Measurements from ENCODE around the gene KCNIP2. TPM values are rescaled to one million over a fixed set of nuclear protein-coding genes. Genes with fewer than 3 reads are reported as not detected.

Gene KCNIP2
- total RNA-seq, 1 donor, result 1.4 TPM

DNA sequence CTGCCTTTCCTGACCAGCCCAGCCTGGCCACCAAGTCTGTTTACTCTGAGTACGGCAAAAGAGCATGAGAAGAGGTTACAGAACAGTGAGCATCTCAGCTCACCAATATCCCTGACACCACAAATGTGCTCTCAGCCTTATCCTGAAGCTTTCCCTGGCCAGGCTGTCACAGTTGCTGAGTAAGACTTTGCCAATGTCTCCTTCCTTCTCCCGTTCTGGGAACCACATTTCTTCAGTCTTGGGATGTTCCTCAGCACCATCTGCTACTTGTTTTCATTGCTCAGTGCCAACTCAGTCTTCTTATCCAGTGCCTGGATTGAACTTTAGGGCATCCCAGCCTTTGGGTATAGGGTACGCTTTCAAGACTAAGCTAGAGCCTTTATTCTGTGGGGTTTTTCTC lies 7.1 kb upstream of the KCNIP2 start:
- Histone ChIP-seq H3K27ac (ENCODE audit: low read depth, low read length) (no peak overlapping the region), H3K4me2 (ENCODE audit: insufficient read depth, low read length) (no peak overlapping the region), H3K36me3 (ENCODE audit: insufficient read depth, low read length) (no peaks in the 10 kb centered on the region), H4K20me1 (ENCODE audit: insufficient read depth, low read length) (peaks cover 20% of the 10 kb centered on the region), H2AFZ (ENCODE audit: low read length) (no peak overlapping the region), H3K79me2 (ENCODE audit: insufficient read depth, low read length) (no peaks in the 10 kb centered on the region), H3K4me1 (ENCODE audit: insufficient read depth, low read length) (no peaks in the 10 kb centered on the region), H3K27me3 (ENCODE audit: insufficient read depth, low read length) (no peaks in the 10 kb centered on the region), H3K9me3 (ENCODE audit: low read depth, low read length) (no peaks in the 10 kb centered on the region), H3K4me3 (ENCODE audit: insufficient read depth, low read length) (no peak overlapping the region)
- TF ChIP-seq, protein P1, sequence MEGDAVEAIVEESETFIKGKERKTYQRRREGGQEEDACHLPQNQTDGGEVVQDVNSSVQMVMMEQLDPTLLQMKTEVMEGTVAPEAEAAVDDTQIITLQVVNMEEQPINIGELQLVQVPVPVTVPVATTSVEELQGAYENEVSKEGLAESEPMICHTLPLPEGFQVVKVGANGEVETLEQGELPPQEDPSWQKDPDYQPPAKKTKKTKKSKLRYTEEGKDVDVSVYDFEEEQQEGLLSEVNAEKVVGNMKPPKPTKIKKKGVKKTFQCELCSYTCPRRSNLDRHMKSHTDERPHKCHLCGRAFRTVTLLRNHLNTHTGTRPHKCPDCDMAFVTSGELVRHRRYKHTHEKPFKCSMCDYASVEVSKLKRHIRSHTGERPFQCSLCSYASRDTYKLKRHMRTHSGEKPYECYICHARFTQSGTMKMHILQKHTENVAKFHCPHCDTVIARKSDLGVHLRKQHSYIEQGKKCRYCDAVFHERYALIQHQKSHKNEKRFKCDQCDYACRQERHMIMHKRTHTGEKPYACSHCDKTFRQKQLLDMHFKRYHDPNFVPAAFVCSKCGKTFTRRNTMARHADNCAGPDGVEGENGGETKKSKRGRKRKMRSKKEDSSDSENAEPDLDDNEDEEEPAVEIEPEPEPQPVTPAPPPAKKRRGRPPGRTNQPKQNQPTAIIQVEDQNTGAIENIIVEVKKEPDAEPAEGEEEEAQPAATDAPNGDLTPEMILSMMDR (IDR thresholded peaks at IDR 0.05; ENCODE audit: extremely low read depth, low read depth, low read length), result no peak
- DNase-seq (ENCODE audit: insufficient read length, low spot score, missing footprints), result peak; percentile 0

- Histone ChIP-seq H3K4me3 (ENCODE audit: insufficient read depth, low read length) (no peak overlapping the region), H2AFZ (ENCODE audit: low read length) (no peak overlapping the region), H3K9me3 (ENCODE audit: low read depth, low read length) (no peaks in the 10 kb centered on the region), H3K27me3 (ENCODE audit: insufficient read depth, low read length) (no peaks in the 10 kb centered on the region), H3K79me2 (ENCODE audit: insufficient read depth, low read length) (no peaks in the 10 kb centered on the region), H4K20me1 (ENCODE audit: insufficient read depth, low read length) (peaks cover 20% of the 10 kb centered on the region), H3K4me1 (ENCODE audit: insufficient read depth, low read length) (no peaks in the 10 kb centered on the region), H3K36me3 (ENCODE audit: insufficient read depth, low read length) (no peaks in the 10 kb centered on the region), H3K4me2 (ENCODE audit: insufficient read depth, low read length) (no peak overlapping the region), H3K27ac (ENCODE audit: low read depth, low read length) (no peak overlapping the region)
- DNase-seq (ENCODE audit: insufficient read length, low spot score, missing footprints), result peak; percentile 25
- TF ChIP-seq, protein P1 (IDR thresholded peaks at IDR 0.05; ENCODE audit: extremely low read depth, low read depth, low read length), result no peak
Observed at GRCh38 chr10:101848894-101849351, 5.3 kb upstream of the KCNIP2 start.

GRCh38 chr10:101848408-101848807 lies 4.8 kb upstream of the KCNIP2 start:
- Histone ChIP-seq H3K27ac (ENCODE audit: low read depth, low read length) (no peak overlapping the region), H3K27me3 (ENCODE audit: insufficient read depth, low read length) (no peaks in the 10 kb centered on the region), H3K4me1 (ENCODE audit: insufficient read depth, low read length) (no peaks in the 10 kb centered on the region), H3K79me2 (ENCODE audit: insufficient read depth, low read length) (no peaks in the 10 kb centered on the region), H3K4me2 (ENCODE audit: insufficient read depth, low read length) (no peak overlapping the region), H3K36me3 (ENCODE audit: insufficient read depth, low read length) (no peaks in the 10 kb centered on the region), H3K4me3 (ENCODE audit: insufficient read depth, low read length) (no peak overlapping the region), H4K20me1 (ENCODE audit: insufficient read depth, low read length) (peaks cover 20% of the 10 kb centered on the region), H3K9me3 (ENCODE audit: low read depth, low read length) (no peaks in the 10 kb centered on the region), H2AFZ (ENCODE audit: low read length) (no peak overlapping the region)
- TF ChIP-seq, protein P1 (IDR thresholded peaks at IDR 0.05; ENCODE audit: extremely low read depth, low read depth, low read length), result no peak
- DNase-seq (ENCODE audit: insufficient read length, low spot score, missing footprints), result peak; percentile 80

DNA sequence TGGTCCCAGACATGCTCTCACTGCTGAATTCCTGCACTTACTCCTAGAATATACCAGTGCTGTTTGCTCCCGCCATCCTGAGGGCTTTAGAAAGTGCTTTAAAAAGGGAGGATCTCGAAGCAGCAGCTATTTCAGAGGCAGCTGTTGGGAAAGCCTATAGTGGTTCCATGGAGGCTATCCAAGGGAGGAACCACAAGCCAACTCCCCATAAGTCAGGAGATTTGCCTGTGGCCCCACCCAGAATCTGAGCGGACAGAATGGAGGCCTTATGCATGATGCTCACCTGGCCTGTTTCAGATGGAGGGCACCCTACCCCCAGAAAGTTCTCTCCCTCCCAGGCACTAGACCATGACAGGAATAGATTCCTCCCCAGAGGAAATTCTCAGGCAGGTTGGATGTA lies 2.3 kb upstream of the KCNIP2 start:
- no peak overlapping the region for H2AFZ ChIP-seq (ENCODE audit: low read length)
- no peak overlapping the region for H3K4me2 ChIP-seq (ENCODE audit: insufficient read depth, low read length)
- H3K27me3 ChIP-seq (ENCODE audit: insufficient read depth, low read length), result no peaks in the 10 kb centered on the region
- peaks cover 29% of the 10 kb centered on the region for H4K20me1 ChIP-seq (ENCODE audit: insufficient read depth, low read length)
- H3K4me1 ChIP-seq (ENCODE audit: insufficient read depth, low read length), result no peaks in the 10 kb centered on the region
- TF ChIP-seq, protein P1 (IDR thresholded peaks at IDR 0.05; ENCODE audit: extremely low read depth, low read depth, low read length), result no peak
- H3K79me2 ChIP-seq (ENCODE audit: insufficient read depth, low read length), result no peaks in the 10 kb centered on the region
- no peaks in the 10 kb centered on the region for H3K9me3 ChIP-seq (ENCODE audit: low read depth, low read length)
- no peak overlapping the region for H3K27ac ChIP-seq (ENCODE audit: low read depth, low read length)
- no peak overlapping the region for H3K4me3 ChIP-seq (ENCODE audit: insufficient read depth, low read length)
- peak; percentile 32 for DNase-seq (ENCODE audit: insufficient read length, low spot score, missing footprints)
- no peaks in the 10 kb centered on the region for H3K36me3 ChIP-seq (ENCODE audit: insufficient read depth, low read length)

Data from osteoblast (primary cell).